ENCODE results near the gene ARHGAP22.
A peak's percentile ranks its signal among the peaks of the same experiment; 100 is the strongest.

Gene ARHGAP22

DNA sequence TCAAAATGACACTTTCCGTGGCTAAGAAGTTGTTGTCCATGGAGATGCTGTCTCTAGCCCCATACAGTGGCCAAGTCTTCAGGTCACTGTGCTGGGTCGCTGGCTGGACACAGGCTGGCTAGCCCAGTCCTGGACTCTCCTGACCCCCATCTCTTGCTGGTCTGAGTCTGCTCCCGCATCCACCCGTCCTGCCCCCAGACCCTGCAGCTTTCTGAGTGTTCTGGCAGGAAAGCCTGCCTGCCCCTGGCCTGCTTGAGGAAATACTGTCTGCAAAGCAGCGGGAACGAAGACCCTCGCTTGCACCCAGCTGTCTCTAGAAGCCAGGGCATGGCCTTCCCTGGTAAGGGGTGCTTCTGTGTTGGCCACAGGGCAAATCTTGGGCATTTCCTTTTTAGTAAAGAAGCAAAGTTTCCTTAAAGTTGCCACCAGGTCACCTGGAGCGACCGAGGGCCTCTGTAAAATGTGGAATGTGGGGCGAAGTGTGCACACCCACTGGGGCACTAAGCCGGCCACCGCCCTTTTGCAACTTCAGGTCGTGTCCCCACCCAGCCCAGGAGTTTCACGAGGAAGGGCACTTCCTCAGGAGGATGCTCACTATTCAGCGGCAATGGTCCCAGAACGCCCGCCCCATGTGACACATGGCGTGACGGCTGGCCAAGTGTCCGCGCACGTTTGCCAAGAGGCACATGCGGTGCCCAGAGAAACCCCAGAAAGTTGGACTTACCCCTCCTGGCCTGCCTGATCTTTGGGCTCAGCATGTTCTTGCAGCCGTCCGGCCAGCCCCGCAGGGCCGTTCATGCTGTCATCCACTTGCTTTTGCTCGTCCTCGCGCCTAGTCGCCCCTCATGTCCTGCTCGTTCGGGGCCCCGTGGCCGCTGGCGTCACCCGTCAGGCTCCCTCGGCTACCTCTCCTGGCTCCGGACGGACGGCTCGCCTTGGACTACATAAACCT lies 558 bp downstream of the ARHGAP22 start:
- no peaks in the 10 kb centered on the region for H3K9me3 Mint-ChIP-seq
- peaks cover 33% of the 10 kb centered on the region for H3K27me3 Mint-ChIP-seq
- H3K4me1 Mint-ChIP-seq, result no peaks in the 10 kb centered on the region
- DNase-seq, result no peak
- ATAC-seq, result no peak
- H3K4me3 Mint-ChIP-seq, result peak overlapping the region; percentile 57
- H3K27ac Mint-ChIP-seq, result no peak overlapping the region
- H3K36me3 Mint-ChIP-seq (ENCODE audit: low read depth), result no peaks in the 10 kb centered on the region

DNA sequence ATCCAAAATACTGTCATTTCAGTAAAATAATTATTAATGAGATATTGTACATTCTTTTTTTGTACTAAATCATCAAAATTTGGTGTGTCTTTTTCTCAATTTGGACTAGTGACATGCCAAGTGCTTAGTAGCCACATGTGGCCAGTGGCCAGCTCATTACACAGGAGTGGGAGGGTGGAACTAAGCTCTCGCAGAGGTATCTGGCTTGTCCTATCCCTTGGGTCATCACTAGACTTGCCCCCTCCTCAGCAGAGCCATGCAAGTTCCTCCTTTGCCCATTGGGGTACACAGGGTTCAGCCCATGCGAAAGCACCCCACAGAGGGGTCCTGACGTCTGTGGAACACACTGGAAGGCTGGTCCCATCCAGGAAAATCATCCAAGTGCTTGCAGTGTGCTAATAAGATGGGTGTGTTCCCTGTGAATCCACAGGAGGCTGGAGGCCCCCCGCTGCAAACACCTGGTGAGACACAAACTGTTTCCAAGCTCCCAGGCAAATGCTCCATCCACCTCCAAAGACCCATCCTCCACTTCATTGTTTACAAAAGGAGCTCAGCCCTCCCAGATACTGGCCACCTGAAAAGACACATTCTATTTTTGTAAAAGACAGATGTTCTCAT lies 1.3 kb downstream of the ARHGAP22 start:
- Mint-ChIP-seq H3K27me3 (peaks cover 33% of the 10 kb centered on the region), H3K9me3 (no peaks in the 10 kb centered on the region), H3K4me3 (no peak overlapping the region), H3K27ac (no peak overlapping the region), H3K36me3 (ENCODE audit: low read depth) (no peaks in the 10 kb centered on the region), H3K4me1 (no peaks in the 10 kb centered on the region)
- no peak for DNase-seq
- ATAC-seq, result no peak

DNA sequence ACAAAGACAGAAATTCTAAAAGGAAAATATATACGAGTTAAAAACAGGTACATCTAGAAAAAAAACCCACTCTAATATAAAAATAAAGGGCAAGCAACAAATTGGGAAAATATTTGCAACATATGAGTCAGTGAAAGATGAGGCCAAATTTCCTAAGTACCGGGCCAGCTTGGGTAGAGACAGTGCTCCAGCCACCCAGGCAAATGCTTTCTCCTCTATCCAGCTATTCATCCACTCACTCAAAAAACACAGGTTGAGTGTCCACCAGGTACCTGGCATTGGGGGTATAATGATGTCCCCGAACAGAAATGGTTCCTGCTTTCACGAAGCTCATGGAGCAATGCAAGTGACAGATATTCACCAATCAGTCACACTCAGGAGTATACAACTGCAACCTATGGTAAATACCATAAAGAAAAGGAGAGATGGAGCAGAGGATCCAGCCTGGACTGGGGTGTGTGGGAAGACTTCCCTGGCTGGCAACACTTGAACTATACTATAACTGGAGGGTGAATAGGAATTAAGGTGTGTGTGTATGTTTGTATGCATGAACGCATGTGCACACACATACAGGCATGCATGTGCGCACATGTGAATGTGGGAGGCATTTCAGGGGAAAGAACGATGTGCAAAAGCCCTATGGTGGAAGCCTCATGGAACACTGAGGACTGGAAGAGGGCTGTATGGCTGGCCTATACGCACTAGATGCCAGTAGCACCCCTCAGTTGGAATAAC lies 2.3 kb downstream of the ARHGAP22 start:
- Mint-ChIP-seq H3K9me3 (no peaks in the 10 kb centered on the region), H3K4me1 (no peaks in the 10 kb centered on the region), H3K4me3 (no peak overlapping the region), H3K36me3 (ENCODE audit: low read depth) (no peaks in the 10 kb centered on the region), H3K27me3 (peaks cover 28% of the 10 kb centered on the region), H3K27ac (no peak overlapping the region)
- DNase-seq (no peak), ATAC-seq (no peak)

DNA sequence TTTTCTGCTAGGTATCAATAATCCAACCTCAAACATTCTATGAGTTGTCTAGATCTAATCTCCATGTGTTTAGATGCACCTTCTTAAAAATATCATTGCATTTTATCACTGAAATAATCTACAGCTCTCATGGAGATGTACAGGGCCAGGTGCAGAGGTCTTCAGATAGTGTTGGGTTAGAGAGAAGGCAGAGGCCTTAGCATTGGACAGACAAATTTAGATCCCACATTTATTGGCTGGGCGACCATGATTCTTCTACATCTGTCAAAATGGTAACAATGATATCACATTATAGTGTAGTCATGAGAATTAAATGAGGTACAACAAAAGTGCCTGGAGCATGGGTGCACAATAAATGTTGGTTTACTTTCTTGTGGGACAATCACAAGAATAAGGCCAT lies 3.1 kb downstream of the ARHGAP22 start:
- Mint-ChIP-seq H3K36me3 (ENCODE audit: low read depth) (no peaks in the 10 kb centered on the region), H3K27me3 (peaks cover 28% of the 10 kb centered on the region), H3K9me3 (no peaks in the 10 kb centered on the region), H3K4me3 (no peak overlapping the region), H3K27ac (no peak overlapping the region), H3K4me1 (no peaks in the 10 kb centered on the region)
- DNase-seq (no peak), ATAC-seq (no peak)

DNA sequence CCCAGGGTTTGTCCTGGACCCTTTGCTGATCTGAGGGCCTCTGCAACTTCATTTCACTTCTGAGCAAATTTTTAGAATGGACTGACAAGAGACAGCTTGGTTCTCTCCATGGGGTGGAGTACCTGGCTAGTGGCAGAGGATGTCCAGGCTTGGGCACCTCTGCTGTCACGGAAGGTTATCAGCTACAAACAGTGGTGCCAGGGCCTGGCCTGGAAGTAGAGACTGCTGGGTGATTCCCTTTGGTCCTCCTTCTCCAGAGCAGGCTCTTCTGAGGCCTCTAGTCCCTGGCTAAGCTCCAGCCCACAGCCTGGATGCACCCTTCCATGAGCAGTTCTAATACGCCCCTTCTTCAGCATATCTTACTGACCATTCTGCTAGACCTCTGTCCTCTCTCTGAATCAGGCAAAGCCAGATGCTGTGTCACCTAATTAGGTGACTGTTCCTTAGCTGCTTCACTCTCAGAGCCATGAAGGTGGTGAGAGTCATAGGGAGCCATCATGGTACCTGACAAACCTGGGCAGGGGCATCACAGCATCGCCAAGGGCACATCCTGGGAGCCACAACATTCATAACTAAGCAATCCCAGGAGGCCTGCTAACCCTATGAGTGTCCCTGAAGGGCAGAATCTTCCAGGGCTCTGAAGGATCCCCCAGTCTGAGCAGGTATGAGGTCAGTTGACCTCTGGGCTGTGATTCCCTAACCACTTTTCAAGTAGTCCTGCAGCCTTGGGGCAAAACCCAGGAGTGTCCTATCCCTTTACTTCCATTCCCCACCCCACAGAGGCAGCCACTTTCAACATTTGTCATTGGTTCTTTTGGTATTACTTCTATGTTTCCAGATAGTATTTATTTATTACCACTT lies 4.0 kb downstream of the ARHGAP22 start:
- Mint-ChIP-seq H3K4me1 (no peaks in the 10 kb centered on the region), H3K36me3 (ENCODE audit: low read depth) (no peaks in the 10 kb centered on the region), H3K27ac (no peak overlapping the region), H3K9me3 (no peaks in the 10 kb centered on the region), H3K27me3 (peaks cover 19% of the 10 kb centered on the region), H3K4me3 (no peak overlapping the region)
- ATAC-seq (no peak), DNase-seq (no peak)

DNA sequence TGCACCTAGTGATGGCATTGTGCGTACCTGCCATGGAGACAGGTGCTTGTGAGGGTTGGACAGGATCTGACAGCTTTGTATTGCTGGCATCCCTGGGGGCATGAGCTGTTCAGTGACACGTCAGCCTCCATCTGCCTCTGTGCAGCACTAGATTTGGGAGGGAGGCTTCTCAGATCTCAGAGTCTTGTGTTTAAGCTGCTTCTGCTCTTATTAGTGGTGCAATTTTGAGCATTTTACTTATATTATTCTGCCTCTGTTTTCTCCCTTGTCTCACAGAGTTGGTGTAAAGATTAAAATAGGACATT lies 5.1 kb downstream of the ARHGAP22 start:
- Mint-ChIP-seq H3K27ac (no peak overlapping the region), H3K4me1 (no peaks in the 10 kb centered on the region), H3K4me3 (no peak overlapping the region), H3K36me3 (ENCODE audit: low read depth) (no peaks in the 10 kb centered on the region), H3K9me3 (no peaks in the 10 kb centered on the region), H3K27me3 (peaks cover 12% of the 10 kb centered on the region)
- DNase-seq, result no peak
- no peak for ATAC-seq

DNA sequence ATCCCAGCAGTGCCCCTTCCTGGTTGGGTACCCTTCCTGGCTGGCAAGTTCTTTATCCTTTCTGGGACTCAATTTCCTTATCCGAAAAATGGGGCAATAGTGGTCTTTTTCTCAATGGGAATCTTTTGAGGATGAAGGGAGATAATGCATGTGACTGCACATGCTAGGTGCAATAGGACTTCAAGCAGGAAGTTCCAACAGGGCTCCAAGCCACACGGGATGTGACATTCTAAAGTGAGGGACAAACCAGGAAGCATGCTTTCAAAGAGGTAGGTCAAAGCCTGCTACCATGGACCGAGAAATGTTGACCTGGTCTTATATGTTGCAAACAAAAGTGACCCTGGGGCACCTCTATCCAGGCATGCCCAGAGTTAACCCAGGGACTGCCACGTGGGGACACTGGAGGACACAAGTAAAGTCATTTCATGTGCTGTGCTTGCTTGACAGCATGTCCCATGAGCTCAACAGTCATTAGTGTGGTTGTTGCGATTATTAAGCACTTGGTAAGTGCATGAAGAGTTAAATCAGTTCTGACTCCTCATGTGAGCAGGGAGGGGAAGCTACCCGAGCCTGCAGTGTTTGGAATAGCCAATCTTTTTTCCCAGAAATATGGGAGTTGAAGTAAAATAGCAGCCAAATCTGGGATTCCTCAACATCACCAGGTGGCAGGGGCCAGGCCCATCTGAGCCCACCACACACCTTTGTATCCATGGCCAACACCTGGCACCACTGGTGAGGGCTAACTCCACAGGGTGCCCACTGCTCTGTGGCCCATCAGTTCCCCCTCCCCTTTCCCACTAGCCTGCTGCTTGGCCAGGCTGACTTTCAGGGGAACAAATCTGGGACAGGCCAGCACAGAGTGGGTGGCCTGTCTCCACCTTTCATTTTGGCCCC lies 5.7 kb downstream of the ARHGAP22 start:
- ATAC-seq (no peak), DNase-seq (no peak)
- Mint-ChIP-seq H3K9me3 (no peaks in the 10 kb centered on the region), H3K4me1 (no peaks in the 10 kb centered on the region), H3K4me3 (no peak overlapping the region), H3K36me3 (ENCODE audit: low read depth) (no peaks in the 10 kb centered on the region), H3K27me3 (peaks cover 6% of the 10 kb centered on the region), H3K27ac (no peak overlapping the region)

DNA sequence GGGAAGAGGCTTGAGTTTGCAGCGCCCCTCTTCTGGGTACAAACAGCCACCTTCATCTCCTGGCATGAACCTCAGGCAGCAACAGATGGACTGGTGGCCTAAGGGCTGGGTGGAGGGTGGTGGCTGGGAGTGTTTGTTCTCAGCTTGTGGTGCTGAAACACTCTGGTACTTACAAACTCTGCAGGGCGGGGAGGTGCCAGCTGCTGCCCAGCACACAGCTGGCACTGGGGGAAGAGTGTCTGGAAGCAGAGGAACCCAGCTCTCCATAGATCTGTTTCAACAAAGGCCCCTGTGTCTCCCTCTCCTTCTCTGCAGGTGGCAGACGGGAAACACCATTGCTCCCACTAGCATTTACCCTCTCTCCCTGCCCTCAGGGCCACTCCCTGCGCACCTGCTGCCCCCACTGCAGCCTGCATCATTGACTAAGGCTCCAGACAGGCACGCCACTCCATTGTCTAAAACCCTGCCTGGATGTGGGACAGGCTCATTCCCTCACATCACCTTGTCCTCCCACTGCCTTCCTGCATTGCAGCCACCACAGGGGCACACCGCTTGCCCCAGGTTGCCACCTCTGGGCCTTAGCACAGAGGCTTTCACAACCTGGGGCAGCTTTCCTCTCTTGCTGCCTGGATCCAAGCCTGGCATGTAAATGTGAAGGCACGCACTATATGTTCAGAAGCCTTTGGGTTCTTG lies 6.5 kb downstream of the ARHGAP22 start:
- no peaks in the 10 kb centered on the region for H3K36me3 Mint-ChIP-seq (ENCODE audit: low read depth)
- no peak for DNase-seq
- H3K4me1 Mint-ChIP-seq, result no peaks in the 10 kb centered on the region
- no peak for ATAC-seq
- H3K9me3 Mint-ChIP-seq, result no peaks in the 10 kb centered on the region
- no peak overlapping the region for H3K27ac Mint-ChIP-seq
- H3K4me3 Mint-ChIP-seq, result no peak overlapping the region
- H3K27me3 Mint-ChIP-seq, result no peaks in the 10 kb centered on the region

DNA sequence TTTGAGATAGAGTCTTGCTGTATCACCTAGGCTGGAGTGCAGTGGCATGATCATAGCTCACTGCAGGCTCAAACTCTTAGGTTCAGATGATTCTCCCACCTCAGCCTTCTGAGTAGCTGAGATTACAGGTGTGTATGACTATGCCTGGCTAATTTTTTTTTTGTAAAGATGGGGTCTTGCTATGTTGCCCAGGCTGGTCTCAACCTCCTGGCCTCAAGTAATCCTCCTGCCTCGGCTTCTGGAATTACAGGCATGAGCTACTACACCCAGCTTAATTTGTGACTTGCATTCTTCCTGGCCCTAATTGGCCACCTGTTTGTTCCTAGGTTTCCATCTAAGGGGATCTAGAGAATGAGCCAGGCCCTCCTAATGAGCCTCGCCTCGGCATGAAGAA lies 9.3 kb downstream of the ARHGAP22 start:
- DNase-seq (no peak), ATAC-seq (no peak)
- Mint-ChIP-seq H3K27ac (no peak overlapping the region), H3K27me3 (no peaks in the 10 kb centered on the region), H3K4me3 (no peak overlapping the region), H3K9me3 (no peaks in the 10 kb centered on the region), H3K4me1 (no peaks in the 10 kb centered on the region), H3K36me3 (ENCODE audit: low read depth) (no peaks in the 10 kb centered on the region)

DNA sequence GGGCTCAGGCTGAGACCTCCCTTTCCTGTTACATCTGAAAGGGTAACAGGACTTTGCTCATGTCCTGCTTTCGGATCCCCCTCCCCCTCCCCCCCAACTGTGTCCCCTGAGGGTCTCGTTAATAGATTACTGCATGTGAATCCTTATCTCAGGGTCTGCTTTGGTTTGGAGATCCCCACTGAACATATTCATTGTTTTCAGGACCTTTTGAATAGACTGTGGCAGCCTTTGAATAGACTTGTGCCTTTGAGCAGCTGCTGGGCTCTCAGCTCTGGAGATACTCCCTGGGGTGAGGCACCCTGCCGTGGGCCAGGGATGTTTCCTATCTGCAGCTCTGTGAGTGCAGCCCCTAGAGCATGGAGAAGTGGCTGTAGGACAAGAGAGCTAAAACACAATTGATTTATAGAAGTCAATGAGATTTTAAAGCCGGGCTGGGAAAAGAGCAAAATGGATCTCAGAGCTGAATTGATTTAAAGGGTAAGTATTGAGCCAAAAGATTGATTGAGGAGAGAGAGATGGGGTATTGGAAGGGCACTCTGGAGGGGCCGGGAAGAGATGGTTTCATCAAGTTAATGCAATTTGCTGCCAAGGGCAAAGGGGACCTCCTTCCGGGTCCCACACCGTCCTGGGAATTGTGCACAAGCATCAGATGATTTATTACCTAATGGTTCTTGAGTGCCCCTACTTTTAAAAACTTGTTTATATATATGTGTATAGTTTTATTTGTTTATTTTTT lies 9.9 kb downstream of the ARHGAP22 start:
- ATAC-seq (no peak), DNase-seq (no peak)
- no peak overlapping the region for H3K4me3 Mint-ChIP-seq
- no peaks in the 10 kb centered on the region for H3K36me3 Mint-ChIP-seq (ENCODE audit: low read depth)
- H3K9me3 Mint-ChIP-seq, result no peaks in the 10 kb centered on the region
- no peak overlapping the region for H3K27ac Mint-ChIP-seq
- peaks cover 2% of the 10 kb centered on the region for H3K27me3 Mint-ChIP-seq
- no peaks in the 10 kb centered on the region for H3K4me1 Mint-ChIP-seq

DNA sequence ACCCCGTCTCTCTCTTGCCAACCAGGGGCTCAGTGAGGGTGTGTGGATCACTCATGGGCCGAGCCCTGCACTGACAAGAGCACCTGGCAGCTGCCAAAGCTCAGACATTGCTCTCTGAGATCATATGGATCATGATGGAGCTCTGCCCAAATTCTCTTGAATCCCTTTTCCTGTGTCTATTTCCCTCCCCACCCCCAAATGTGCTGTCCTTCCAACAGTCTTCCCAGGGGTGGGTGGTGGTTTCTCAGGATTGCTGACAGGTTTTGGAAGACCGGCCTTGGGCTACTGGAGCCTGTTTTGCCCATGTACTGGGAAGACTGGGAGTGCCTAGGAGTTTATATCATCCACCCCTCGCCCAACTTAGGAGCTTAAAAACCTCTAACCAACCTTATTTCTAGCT lies 10.5 kb downstream of the ARHGAP22 start:
- Mint-ChIP-seq H3K27me3 (peaks cover 2% of the 10 kb centered on the region), H3K4me1 (no peaks in the 10 kb centered on the region), H3K9me3 (no peaks in the 10 kb centered on the region), H3K27ac (no peak overlapping the region), H3K36me3 (ENCODE audit: low read depth) (no peaks in the 10 kb centered on the region), H3K4me3 (no peak overlapping the region)
- DNase-seq (no peak), ATAC-seq (no peak)

DNA sequence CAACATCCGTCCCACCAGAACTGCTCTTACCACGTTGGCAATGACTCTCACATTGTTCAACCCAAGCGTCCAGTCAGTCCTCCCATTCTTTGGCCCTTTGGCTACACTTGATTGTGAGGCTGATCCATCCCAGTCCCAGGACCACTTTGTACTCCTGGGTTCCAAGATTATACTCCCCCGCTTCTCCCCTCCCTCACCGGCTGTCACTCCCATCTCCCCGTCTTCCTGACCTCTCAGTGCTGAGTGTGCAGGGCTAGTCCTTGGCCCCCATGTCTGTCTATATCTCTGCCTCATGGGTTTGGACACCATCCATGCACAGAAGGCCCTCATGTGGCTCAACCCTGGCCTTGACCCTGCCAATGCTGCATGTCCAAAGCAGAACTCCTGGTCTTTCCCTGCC lies 12.5 kb downstream of the ARHGAP22 start:
- H3K9me3 Mint-ChIP-seq, result no peaks in the 10 kb centered on the region
- no peak for ATAC-seq

DNA sequence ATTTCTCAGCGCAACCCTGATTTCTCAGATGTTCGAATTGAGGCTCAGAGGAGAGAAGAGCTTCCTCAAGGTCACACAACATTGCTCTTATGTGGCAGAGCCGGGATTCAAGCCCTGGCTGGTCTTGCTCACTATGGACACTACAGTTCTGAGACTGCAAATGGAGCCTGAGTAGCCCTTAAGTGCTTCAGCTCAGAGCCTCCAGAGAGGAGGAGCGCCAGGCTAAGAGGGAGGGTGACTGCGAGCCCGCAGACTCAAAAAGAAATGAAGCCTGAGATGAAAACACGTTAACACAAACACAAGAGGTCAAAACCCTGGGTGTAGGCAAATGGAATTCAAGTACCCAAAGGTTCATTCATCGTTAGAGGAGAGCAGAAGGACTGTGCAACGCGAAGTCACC lies 13.9 kb downstream of the ARHGAP22 start:
- H3K36me3 Mint-ChIP-seq (ENCODE audit: low read depth), result no peaks in the 10 kb centered on the region

More for the DNA sequence above, 12.5 kb downstream of the ARHGAP22 start:
- Mint-ChIP-seq H3K4me3 (no peak overlapping the region), H3K27me3 (peaks cover 2% of the 10 kb centered on the region), H3K27ac (no peak overlapping the region), H3K4me1 (no peaks in the 10 kb centered on the region), H3K36me3 (ENCODE audit: low read depth) (no peaks in the 10 kb centered on the region)
- no peak for DNase-seq

More for the DNA sequence above, 13.9 kb downstream of the ARHGAP22 start:
- DNase-seq, result no peak
- H3K27ac Mint-ChIP-seq, result no peak overlapping the region
- H3K4me1 Mint-ChIP-seq, result no peaks in the 10 kb centered on the region
- no peak for ATAC-seq
- H3K4me3 Mint-ChIP-seq, result no peak overlapping the region
- no peaks in the 10 kb centered on the region for H3K9me3 Mint-ChIP-seq
- peaks cover 2% of the 10 kb centered on the region for H3K27me3 Mint-ChIP-seq

All from activated naive CD8-positive, alpha-beta T cell treated with anti-CD3 and anti-CD28 coated beads, Interleukin-2, amount 50 U/mL, for 24 hours (primary cell).